Activated CD8-positive, alpha-beta T cell treated with anti-CD3 and anti-CD28 coated beads, Interleukin-2, amount 10 ng/mL, durations not matched to agents 7 days and 5 days (primary cell): ENCODE data around the gene CHEK1. TPM values are rescaled to one million over a fixed set of nuclear protein-coding genes. Genes with fewer than 3 reads are reported as not detected.
"Not testable (repeated sequence)": the region's sequence is repeated elsewhere in the genome, so short reads cannot be mapped to it uniquely, and the experiment has no call there.

Experiments
- ATAC-seq: fragments of 150-1000 bp; cut with Tn5 transposase; one replicate; pipeline ENCODE4 v1.10.0; 2021; ENCODE audit warnings: moderate library complexity
- CTCF ChIA-PET: fragments of 350-600 bp; sonication (Branson Sonifier 250); formaldehyde crosslinking; loops from one replicate; lab custom pipeline; 2021; ENCODE audit warnings: antibody characterized with exemption; lab: Charles Lee
- POLR2A ChIA-PET: fragments of 350-600 bp; sonication (Branson Sonifier 250); formaldehyde crosslinking; loops from one replicate; lab custom pipeline; 2021; ENCODE audit warnings: antibody characterized with exemption; lab: Charles Lee
- DNase-seq: peaks from one replicate; pipeline ENCODE4 v3.0.0-alpha.2; 2020
- H3K27ac Mint-ChIP-seq: one replicate; pipeline ENCODE4 v1.8.0; 2021; ENCODE audit warnings: mild to moderate bottlenecking, mixed read lengths
- H3K27me3 Mint-ChIP-seq: one replicate; pipeline ENCODE4 v1.8.0; 2021; ENCODE audit warnings: low read depth, mixed read lengths
- H3K36me3 Mint-ChIP-seq: one replicate; pipeline ENCODE4 v1.8.0; 2021; ENCODE audit warnings: low read depth, mixed read lengths
- H3K4me1 Mint-ChIP-seq: one replicate; pipeline ENCODE4 v1.8.0; 2021; ENCODE audit warnings: low read depth, mixed read lengths
- H3K4me3 Mint-ChIP-seq: one replicate; pipeline ENCODE4 v1.8.0; 2021; ENCODE audit warnings: mild to moderate bottlenecking, mixed read lengths
- H3K9me3 Mint-ChIP-seq: one replicate; pipeline ENCODE4 v1.8.0; 2022; ENCODE audit warnings: mixed read lengths; ENCODE audit not compliant: insufficient read depth
- total RNA-seq, 2 experiments: library from RNA; stranded (reverse); gene quantifications; one replicate each; pipeline ENCODE4 v1.2.3, GENCODE V29; 2021

The CHEK1 gene
- total RNA-seq, result 100 to 1,000 TPM; 102 to 106 TPM

DNA sequence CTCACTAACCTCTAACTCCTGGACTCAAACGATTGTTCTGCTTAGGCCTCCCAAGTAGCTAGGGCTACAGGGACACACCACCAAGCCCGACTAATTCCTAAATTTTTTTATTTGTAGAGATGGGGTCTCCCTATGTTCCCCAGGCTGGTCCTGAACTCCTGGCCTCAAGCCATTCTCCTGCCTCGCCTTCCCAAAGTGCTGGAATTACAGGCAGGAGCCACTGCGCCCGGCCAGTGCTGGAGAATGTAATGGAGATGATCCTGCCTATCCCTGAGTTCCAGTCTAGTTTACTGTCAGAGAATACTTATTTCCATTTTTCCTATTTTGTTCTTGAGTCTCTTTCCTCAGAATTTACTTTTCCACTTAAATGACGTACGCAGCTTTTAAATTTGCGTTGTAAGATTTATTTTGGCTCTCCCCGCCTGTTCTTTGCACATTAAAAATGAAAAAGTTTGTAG, at the start of gene CHEK1:
Gene CHEK1 (plus strand): TSS at position 408 of the 458 bp plus-strand sequence. CDS start 1,606 bp downstream, outside the sequence.
- Mint-ChIP-seq H3K4me1 (peaks cover 25% of the 10 kb centered on the region), H3K27me3 (no peaks in the 10 kb centered on the region), H3K9me3 (no peaks in the 10 kb centered on the region), H3K4me3 (peak within 1 kb of the TSS; percentile 90), H3K36me3 (peaks cover 48% of the 10 kb centered on the region), H3K27ac (peak within 1 kb of the TSS; percentile 97)
- ATAC-seq (no peak), DNase-seq (no peak)
- ChIA-PET POLR2A (interaction anchor here (0.8 to 3.0 kb wide), 11 partner anchors 8 to 278 kb away, joined by 3 to 32 read pairs (median 4); partner anchors contain the start of genes EI24, PUS3 and STT3A), CTCF (interaction anchor here (1.0 to 3.1 kb wide), 9 partner anchors 9 to 263 kb away, joined by 3 to 16 read pairs (median 4); partner anchors contain the start of genes HYLS1 and STT3A)

DNA sequence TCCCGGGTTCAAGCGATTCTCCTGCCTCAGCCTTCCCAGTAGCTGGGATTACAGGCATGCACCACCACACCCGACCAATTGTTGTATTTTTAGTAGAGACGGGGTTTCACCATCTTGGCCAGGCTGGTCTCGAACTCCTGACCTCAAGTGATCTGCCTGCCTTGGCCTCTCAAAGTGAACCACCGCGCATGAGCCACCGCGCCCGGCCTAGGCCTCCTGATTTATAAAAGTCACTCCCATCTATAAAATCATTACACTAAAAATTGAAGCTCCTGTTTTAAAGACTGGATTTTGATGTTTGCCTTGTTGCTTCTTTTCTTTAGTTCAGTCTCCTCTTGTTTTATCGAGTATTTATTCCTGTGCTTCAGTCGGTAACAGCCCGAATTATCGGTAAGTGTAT, 47.8 kb upstream of the CHEK1 start:
- H3K36me3 Mint-ChIP-seq, result peaks cover 58% of the 10 kb centered on the region
- H3K4me1 Mint-ChIP-seq, H3K4me3 Mint-ChIP-seq, DNase-seq, POLR2A ChIA-PET, H3K27me3 Mint-ChIP-seq, ATAC-seq, CTCF ChIA-PET, H3K27ac Mint-ChIP-seq, H3K9me3 Mint-ChIP-seq: not testable (repeated sequence)

DNA sequence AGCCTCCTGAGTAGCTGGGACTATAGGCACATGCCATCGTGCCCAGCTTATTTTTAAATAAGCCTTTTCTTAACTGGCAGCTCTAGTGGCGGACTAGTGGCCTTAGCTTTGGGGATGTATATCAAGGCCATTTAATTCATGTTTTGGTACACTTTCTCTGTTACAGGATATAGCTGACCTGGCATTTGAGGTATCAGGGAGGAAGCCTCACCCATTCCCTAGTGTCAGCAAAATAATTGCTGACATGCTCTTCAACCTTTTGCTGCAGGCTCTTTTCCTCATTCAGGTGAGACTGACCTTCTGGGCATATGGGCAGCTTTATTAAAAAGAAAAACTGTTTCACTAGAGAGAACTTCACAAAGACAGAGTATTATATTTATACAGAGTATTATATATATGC, 46.2 kb upstream of the CHEK1 start:
- Mint-ChIP-seq H3K4me3 (no peak overlapping the region), H3K4me1 (no peaks in the 10 kb centered on the region), H3K9me3 (no peaks in the 10 kb centered on the region), H3K27ac (no peak overlapping the region), H3K27me3 (no peaks in the 10 kb centered on the region), H3K36me3 (peaks cover 61% of the 10 kb centered on the region)
- CTCF ChIA-PET, result no interaction called here
- POLR2A ChIA-PET, result no interaction called here
- DNase-seq (no peak), ATAC-seq (no peak)

DNA sequence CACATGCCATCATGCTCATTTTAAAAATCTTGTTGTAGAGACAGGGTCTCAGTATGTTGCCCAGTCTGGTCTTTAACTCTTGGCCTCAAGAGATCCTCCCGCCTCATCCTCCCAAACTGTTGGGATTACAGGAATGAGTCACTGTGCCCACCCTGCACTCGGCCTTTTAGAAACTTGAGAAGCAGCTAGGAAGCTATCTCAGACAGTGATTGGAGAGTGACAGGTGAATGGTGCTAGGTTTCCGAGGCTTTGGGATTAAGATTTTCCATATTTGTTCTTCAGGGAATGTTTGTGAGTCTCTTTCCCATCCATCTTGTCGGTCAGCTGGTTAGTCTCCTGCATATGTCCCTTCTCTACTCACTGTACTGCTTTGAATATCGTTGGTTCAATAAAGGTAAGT, 45.2 kb upstream of the CHEK1 start:
- no peak for DNase-seq
- ChIA-PET POLR2A (interaction anchor here (0.7 kb wide), 1 partner anchor 12 kb away, joined by 3 read pairs; no protein-coding TSS in a partner anchor), CTCF (interaction anchor here (1.0 kb wide), 1 partner anchor 47 kb away, joined by 3 read pairs; no protein-coding TSS in a partner anchor)
- Mint-ChIP-seq H3K4me3 (no peak overlapping the region), H3K4me1 (no peaks in the 10 kb centered on the region), H3K36me3 (peaks cover 62% of the 10 kb centered on the region), H3K9me3 (no peaks in the 10 kb centered on the region), H3K27ac (no peak overlapping the region), H3K27me3 (no peaks in the 10 kb centered on the region)
- ATAC-seq, result no peak

DNA sequence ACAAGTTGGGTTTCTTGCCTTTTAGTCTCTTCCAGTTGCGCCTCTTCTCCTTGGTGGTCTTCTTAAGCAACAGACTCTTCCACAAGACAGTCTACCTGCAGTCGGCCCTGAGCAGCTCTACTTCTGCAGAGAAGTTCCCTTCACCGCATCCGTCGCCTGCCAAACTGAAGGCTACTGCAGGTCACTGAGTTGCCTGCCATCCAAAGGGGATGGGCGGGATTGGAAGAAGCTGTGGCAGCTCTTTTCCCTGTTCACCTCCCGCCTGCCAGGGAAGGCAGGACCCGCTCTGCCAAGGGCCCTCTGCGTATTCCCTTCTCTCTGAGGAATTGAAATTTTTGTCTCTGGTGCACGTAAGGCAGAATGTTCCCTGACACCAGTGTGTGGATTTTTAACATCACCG, 41.5 kb upstream of the CHEK1 start:
- ATAC-seq (no peak), DNase-seq (no peak)
- no peaks in the 10 kb centered on the region for H3K9me3 Mint-ChIP-seq
- no peak overlapping the region for H3K27ac Mint-ChIP-seq
- POLR2A ChIA-PET, result interaction anchor here (1.1 to 1.5 kb wide), 2 partner anchors 8 to 13 kb away, joined by 3 to 7 read pairs; no protein-coding TSS in a partner anchor
- H3K4me3 Mint-ChIP-seq, result no peak overlapping the region
- H3K4me1 Mint-ChIP-seq, result no peaks in the 10 kb centered on the region
- H3K36me3 Mint-ChIP-seq, result peaks cover 44% of the 10 kb centered on the region
- H3K27me3 Mint-ChIP-seq, result no peaks in the 10 kb centered on the region
- CTCF ChIA-PET, result interaction anchor here (1.6 kb wide), 1 partner anchor 14 kb away, joined by 3 read pairs; the partner anchor contains the start of gene EI24

DNA sequence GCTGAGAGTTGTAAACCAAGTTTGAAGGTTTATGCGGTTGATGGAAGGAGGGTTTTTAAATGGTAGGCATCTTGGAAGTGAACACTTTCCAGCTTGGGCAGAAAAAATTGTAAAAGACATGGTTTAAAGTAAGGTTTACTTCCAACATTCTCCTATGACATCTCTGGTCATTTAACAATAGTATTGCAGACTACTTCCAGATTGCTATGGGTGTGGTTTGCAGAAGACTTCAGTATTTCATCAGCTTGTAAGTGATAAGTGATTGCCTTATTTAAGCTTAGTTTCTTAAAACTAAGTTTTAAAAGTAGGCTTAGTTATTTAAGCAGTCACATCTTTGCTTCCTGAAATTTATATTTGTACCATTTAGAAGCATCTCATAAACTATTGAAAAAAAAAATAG, 39.5 kb upstream of the CHEK1 start:
- no peak overlapping the region for H3K27ac Mint-ChIP-seq
- CTCF ChIA-PET, result no interaction called here
- no peak for ATAC-seq

DNA sequence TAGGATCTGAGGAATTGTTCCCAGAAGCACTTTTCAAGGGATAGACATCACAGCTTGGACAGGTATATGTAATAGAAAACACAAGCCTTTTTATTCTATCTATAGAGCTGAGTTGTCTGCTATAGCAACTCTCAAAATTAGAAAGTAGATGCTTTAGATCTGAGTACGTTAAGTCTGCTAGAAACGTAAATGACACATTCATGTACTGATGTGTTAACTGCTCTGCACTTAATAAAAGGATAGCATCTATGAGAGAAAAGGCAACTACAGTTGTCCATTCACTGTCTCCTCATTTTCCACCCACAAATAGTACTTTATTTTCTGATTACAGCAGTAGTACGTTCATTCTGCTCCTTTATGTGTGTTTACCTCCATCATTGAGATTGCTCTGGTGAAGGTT, 38.3 kb upstream of the CHEK1 start:
- H3K27ac Mint-ChIP-seq, result no peak overlapping the region
- DNase-seq (no peak), ATAC-seq (no peak)
- H3K27me3 Mint-ChIP-seq, result no peaks in the 10 kb centered on the region
- ChIA-PET POLR2A (no interaction called here), CTCF (interaction anchor here (0.5 to 1.0 kb wide), 2 partner anchors 17 to 337 kb away, joined by 3 read pairs; partner anchors contain the start of gene EI24)
- H3K36me3 Mint-ChIP-seq, result peaks cover 27% of the 10 kb centered on the region
- no peaks in the 10 kb centered on the region for H3K9me3 Mint-ChIP-seq
- peaks cover 6% of the 10 kb centered on the region for H3K4me1 Mint-ChIP-seq
- no peak overlapping the region for H3K4me3 Mint-ChIP-seq

More for the DNA sequence above, 39.5 kb upstream of the CHEK1 start:
- no peaks in the 10 kb centered on the region for H3K9me3 Mint-ChIP-seq
- POLR2A ChIA-PET, result no interaction called here
- no peaks in the 10 kb centered on the region for H3K4me1 Mint-ChIP-seq
- no peak for DNase-seq
- H3K27me3 Mint-ChIP-seq, result no peaks in the 10 kb centered on the region
- no peak overlapping the region for H3K4me3 Mint-ChIP-seq
- peaks cover 31% of the 10 kb centered on the region for H3K36me3 Mint-ChIP-seq

DNA sequence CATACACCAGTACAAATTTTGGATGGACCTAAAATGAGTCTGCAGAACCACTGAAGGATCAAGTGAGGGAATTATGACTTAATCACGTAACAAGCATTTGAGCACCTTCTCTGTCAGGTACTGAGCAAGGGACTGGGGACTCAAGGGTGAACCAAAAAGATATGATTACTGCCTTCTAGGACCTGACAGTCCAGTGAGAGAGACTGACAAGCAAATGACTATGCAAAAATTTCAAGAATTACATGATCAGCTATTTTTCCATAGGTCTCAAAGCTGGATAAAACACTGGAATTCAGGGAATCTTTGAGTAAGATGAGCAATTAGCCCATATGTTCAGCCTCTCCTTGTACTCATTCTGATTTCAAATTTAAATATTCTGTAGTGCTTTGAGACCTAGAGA, 37.5 kb upstream of the CHEK1 start:
- POLR2A ChIA-PET, result no interaction called here
- Mint-ChIP-seq H3K4me3 (no peak overlapping the region), H3K27me3 (no peaks in the 10 kb centered on the region), H3K9me3 (no peaks in the 10 kb centered on the region), H3K4me1 (peaks cover 6% of the 10 kb centered on the region), H3K27ac (no peak overlapping the region), H3K36me3 (peaks cover 24% of the 10 kb centered on the region)
- ATAC-seq (no peak), DNase-seq (no peak)
- CTCF ChIA-PET, result no interaction called here

DNA sequence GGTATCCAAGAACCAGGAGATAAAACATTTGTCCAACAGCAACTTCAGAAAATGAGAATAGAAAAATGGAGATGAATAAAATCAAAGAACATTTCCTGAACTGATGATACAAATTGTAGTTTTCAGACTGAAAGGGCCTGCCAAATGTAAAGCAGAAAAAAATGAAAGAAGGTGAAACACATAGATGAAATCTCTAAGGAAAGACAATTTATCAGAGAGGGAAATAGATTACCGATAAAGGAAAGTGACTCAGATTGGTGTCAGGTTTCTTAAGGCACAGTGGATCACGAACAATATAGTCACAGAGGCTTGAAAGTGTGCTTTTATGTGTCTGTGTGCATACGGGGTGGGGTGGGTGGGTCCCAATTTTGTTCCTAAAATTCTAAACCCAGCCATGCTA, 36.5 kb upstream of the CHEK1 start:
- H3K4me3 Mint-ChIP-seq, result no peak overlapping the region
- ATAC-seq, result no peak

DNA sequence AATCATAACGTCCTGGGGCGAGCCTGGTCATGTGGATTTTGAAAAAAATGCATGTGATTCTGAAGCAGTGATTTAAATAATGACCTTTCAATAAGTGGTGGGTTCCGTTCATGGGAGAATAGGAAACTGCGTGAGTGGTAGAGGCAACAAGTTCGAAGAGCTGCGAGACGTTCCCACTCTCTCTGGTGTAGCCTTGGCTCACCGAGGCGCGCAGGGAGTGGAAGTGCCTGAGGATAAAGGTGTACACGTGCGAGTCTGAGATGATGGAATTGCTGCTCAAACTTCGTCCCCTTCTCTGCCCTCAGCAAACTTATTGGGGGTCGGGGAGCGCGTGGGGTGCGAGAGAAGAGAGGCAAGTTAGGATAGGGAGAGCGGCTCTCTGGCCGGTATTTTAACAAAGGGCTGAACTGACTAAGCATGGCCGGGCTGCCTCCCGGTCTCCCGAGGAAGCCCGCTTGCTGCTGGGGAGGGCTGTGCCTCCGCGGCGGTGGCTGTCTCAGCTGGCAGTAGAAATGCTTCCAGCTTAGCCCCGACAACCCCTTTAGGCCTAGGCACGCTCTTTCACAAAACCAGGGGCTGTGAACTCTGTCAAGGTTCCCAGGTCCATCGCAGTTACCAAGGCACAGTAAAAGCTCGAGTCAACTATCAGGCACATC, 33.2 kb upstream of the CHEK1 start:
- peak; percentile 54 for DNase-seq
- H3K36me3 Mint-ChIP-seq, result peaks cover 21% of the 10 kb centered on the region
- H3K4me3 Mint-ChIP-seq, result peak overlapping the region; percentile 93
- ATAC-seq, result peak; percentile 23
- CTCF ChIA-PET, result interaction anchor here (0.9 to 4.4 kb wide), 8 partner anchors 9 to 78 kb away, joined by 3 to 25 read pairs (median 4); partner anchors contain the start of genes CHEK1 and EI24
- POLR2A ChIA-PET, result interaction anchor here (0.5 to 3.8 kb wide), 11 partner anchors 9 to 296 kb away, joined by 3 to 32 read pairs (median 3); partner anchors contain the start of genes CHEK1, EI24 and HYLS1
- peak overlapping the region; percentile 96 for H3K27ac Mint-ChIP-seq
- no peaks in the 10 kb centered on the region for H3K27me3 Mint-ChIP-seq
- H3K4me1 Mint-ChIP-seq, result peaks cover 33% of the 10 kb centered on the region
- H3K9me3 Mint-ChIP-seq, result no peaks in the 10 kb centered on the region

More for the DNA sequence above, 36.5 kb upstream of the CHEK1 start:
- POLR2A ChIA-PET, result interaction anchor here (0.6 kb wide), 1 partner anchor 18 kb away, joined by 3 read pairs; no protein-coding TSS in a partner anchor
- peaks cover 8% of the 10 kb centered on the region for H3K4me1 Mint-ChIP-seq
- H3K27me3 Mint-ChIP-seq, result no peaks in the 10 kb centered on the region
- no peaks in the 10 kb centered on the region for H3K9me3 Mint-ChIP-seq
- peaks cover 22% of the 10 kb centered on the region for H3K36me3 Mint-ChIP-seq
- CTCF ChIA-PET, result interaction anchor here (0.6 to 1.6 kb wide), 2 partner anchors 19 to 694 kb away, joined by 3 to 4 read pairs; partner anchors contain the start of gene EI24
- no peak overlapping the region for H3K27ac Mint-ChIP-seq
- no peak for DNase-seq

DNA sequence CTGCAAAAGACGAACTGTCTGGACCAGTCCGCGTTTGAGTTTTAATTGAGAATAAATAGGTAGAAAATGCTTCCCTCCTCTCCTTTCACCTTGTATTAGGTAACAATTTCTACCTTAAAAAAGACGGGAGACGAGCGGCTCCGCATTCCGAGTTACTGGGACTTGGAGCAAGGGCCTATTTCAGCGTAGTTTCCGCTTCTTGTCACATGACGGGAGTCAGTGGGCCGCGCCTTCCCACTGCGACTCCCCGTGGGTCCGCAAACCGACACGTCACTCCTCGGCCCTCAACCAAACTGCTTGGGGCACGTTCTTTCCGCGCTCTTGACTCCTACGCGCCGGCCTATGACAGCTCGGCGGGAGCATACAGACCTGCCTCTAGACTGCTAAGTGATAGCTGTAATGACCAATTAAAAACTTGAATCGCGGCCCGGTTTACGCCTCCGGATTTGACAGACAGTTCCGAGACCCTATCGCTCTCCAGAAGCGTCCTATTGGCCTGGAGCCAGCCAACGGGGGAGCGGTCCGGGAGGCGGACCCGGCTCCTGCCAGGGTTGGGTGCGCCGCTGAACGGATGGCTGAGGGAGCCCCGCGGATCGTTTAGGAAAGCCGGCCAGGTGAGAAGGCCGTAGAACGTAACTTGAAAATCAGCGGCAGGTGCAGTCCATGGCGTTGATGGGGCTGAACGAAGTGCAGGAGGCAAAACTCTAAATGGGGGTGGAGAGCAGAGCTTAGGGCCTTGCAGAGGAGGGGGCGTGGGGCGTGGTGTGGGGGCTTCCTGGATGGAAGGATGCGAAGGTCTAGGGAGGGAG, 32.5 kb upstream of the CHEK1 start, which contains the start of gene STT3A:
Gene STT3A (plus strand): TSS at position 548 of the 809 bp plus-strand sequence. CDS start 3,064 bp downstream, outside the sequence.
- Mint-ChIP-seq H3K9me3 (no peaks in the 10 kb centered on the region), H3K27me3 (no peaks in the 10 kb centered on the region), H3K36me3 (peaks cover 26% of the 10 kb centered on the region), H3K27ac (peak within 1 kb of the TSS; percentile 96), H3K4me1 (peaks cover 34% of the 10 kb centered on the region), H3K4me3 (peak within 1 kb of the TSS; percentile 93)
- DNase-seq (peak; percentile 98), ATAC-seq (peak; percentile 98)
- ChIA-PET POLR2A (interaction anchor here (0.6 to 3.8 kb wide), 12 partner anchors 9 to 295 kb away, joined by 3 to 32 read pairs (median 4); partner anchors contain the start of genes CHEK1, EI24 and HYLS1), CTCF (interaction anchor here (1.1 to 4.4 kb wide), 6 partner anchors 10 to 77 kb away, joined by 3 to 25 read pairs (median 6); partner anchors contain the start of genes CHEK1 and EI24)
